Right lobe of liver (tissue), 6 donors: ENCODE measurements around the gene TROAP. TPM values are rescaled to one million over a fixed set of nuclear protein-coding genes. Genes with fewer than 3 reads are reported as not detected.

Source experiments
- ATAC-seq, 4 donors: fragments of 200-7000 bp; cut with Tn5 transposase; one replicate each; pipeline ENCODE4 v1.9.1; 2020; ENCODE audit warnings: mild to moderate bottlenecking in 4 of 4, moderate library complexity in 4 of 4
- DNase-seq, 3 donors: peaks; one replicate each; pipeline ENCODE4 v3.0.0-alpha.2; 2020
- H3K27ac ChIP-seq, 3 donors: fragments of 200-600 bp; one replicate each; pipeline ENCODE4 v1.8.0; 2022
- H3K27me3 ChIP-seq, 2 donors: fragments of 200-600 bp; one replicate each; pipeline ENCODE4 v1.8.0; 2022
- H3K36me3 ChIP-seq, 4 donors: fragments of 200-600 bp; sonication (generic) in 1 of 4; one replicate each; pipeline versions ENCODE4 v1.5.1 to v1.8.0; 2017 to 2022; ENCODE audit warnings: control low read depth in 1 of 4
- H3K4me1 ChIP-seq, 4 donors: fragments of 200-600 bp; sonication (generic) in 1 of 4; one replicate each; pipeline versions ENCODE4 v1.5.1 to v1.8.0; 2017 to 2022; ENCODE audit warnings: control low read depth in 1 of 4
- H3K4me3 ChIP-seq, 3 donors: fragments of 200-600 bp; one replicate each; pipeline ENCODE4 v1.8.0; 2022
- H3K9me3 ChIP-seq, 4 donors: fragments of 200-600 bp; sonication (generic) in 1 of 4; one replicate each; pipeline versions ENCODE4 v1.5.1 to v1.8.0; 2017 to 2022; ENCODE audit warnings: control low read depth in 1 of 4
- POLR2A ChIP-seq: fragments of 450-650 bp; IDR thresholded peaks from one replicate; pipeline ENCODE4 v1.6.1; 2017; ENCODE audit warnings: antibody characterized with exemption, mild to moderate bottlenecking
- WGBS: methylation state at CpG from one replicate; pipeline ENCODE4 v1.1.6; 2018; ENCODE audit warnings: low coverage, low lambda C conversion rate; ENCODE audit not compliant: insufficient coverage; ENCODE audit errors: missing lambda C conversion rate; 5-methylcytosine and 5-hydroxymethylcytosine counted together
- intact Hi-C, 2 donors: fragments of 100-400 bp; cut with DNase I; formaldehyde crosslinking; loops; one replicate each; pipeline versions ENCODE4 v1.11.2 to v1.14.1; 2022
- total RNA-seq, 6 experiments: library from RNA; depleted of rRNA in 2 of 6; stranded (reverse); fragments of >200 nt in 2 of 6; fragmentation: NEBNext Ultra II Directional in 3 of 6; extraction: Animal tissue kit (Norgen Biotek cat#: 25700) in 3 of 6; gene quantifications; one replicate each; pipeline versions ENCODE4 v1.1.0 to v1.2.4, GENCODE V29; 2016 to 2023
- TF ChIP-seq, protein P1 (sequence below), 4 donors: fragments of 200-600 bp in 3 of 4; fragments of 450-650 bp in 1 of 4; IDR thresholded peaks; one replicate each; pipeline versions ENCODE4 v1.5.1 to v1.8.0; 2016 to 2022; ENCODE audit warnings: antibody characterized with exemption in 4 of 4, mild to moderate bottlenecking in 2 of 4
- donor health status: DM: no; HTN: yes; CAD: no.
- donor health status: DM: no; HTN: no; CAD: no.
- donor health status: DM: no; HTN: no; CAD: no.
- donor health status: DM: no; HTN: yes; CAD: no.
- donor health status: DM: no; HTN: yes; CAD: no.

The TROAP gene
- total RNA-seq, 6 experiments from 2014 or later, result 0.24 to 2.6 (median 0.93) TPM

GRCh38 chr12:49362077-49362476 is 39.0 kb downstream of the TROAP start:
- Histone ChIP-seq H3K36me3 (no peaks in the 10 kb centered on the region), H3K27ac (no peak overlapping the region), H3K4me1 (peaks cover 0 to 8% (median 0%) of the 10 kb centered on the region in 4 donors), H3K9me3 (no peaks in the 10 kb centered on the region), H3K4me3 (no peak overlapping the region), H3K27me3 (no peaks in the 10 kb centered on the region)
- WGBS, result 88% methylated on average over 1 of the region's 1 CpG
- DNase-seq (no peak), ATAC-seq (no peak)
- TF ChIP-seq, protein P1, sequence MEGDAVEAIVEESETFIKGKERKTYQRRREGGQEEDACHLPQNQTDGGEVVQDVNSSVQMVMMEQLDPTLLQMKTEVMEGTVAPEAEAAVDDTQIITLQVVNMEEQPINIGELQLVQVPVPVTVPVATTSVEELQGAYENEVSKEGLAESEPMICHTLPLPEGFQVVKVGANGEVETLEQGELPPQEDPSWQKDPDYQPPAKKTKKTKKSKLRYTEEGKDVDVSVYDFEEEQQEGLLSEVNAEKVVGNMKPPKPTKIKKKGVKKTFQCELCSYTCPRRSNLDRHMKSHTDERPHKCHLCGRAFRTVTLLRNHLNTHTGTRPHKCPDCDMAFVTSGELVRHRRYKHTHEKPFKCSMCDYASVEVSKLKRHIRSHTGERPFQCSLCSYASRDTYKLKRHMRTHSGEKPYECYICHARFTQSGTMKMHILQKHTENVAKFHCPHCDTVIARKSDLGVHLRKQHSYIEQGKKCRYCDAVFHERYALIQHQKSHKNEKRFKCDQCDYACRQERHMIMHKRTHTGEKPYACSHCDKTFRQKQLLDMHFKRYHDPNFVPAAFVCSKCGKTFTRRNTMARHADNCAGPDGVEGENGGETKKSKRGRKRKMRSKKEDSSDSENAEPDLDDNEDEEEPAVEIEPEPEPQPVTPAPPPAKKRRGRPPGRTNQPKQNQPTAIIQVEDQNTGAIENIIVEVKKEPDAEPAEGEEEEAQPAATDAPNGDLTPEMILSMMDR (IDR thresholded peaks at IDR 0.05), result no peak
- no peak for TF ChIP-seq POLR2A
- intact Hi-C loops, result loop anchor here in 1 of 2 donors (10.0 kb wide), 1 partner anchor 153 kb away; no protein-coding TSS in a partner anchor

GRCh38 chr12:49364989-49365388 is 41.9 kb downstream of the TROAP start:
- H3K27me3 ChIP-seq, result no peaks in the 10 kb centered on the region
- no peak for ATAC-seq
- intact Hi-C loops, result loop anchor here in 1 of 2 donors (10.0 kb wide), 1 partner anchor 150 kb away; no protein-coding TSS in a partner anchor

GRCh38 chr12:49365542-49365941 is 42.5 kb downstream of the TROAP start:
- ATAC-seq (no peak), DNase-seq (no peak)
- H3K27ac ChIP-seq, result no peak overlapping the region
- H3K27me3 ChIP-seq, result no peaks in the 10 kb centered on the region
- no peaks in the 10 kb centered on the region for H3K9me3 ChIP-seq
- intact Hi-C loops, result loop anchor here in 1 of 2 donors (10.0 kb wide), 1 partner anchor 149 kb away; no protein-coding TSS in a partner anchor
- no peak overlapping the region for H3K4me3 ChIP-seq
- 80% methylated on average over 5 of the region's 5 CpGs for WGBS
- H3K36me3 ChIP-seq, result no peaks in the 10 kb centered on the region
- H3K4me1 ChIP-seq, result peaks cover 0 to 8% (median 0%) of the 10 kb centered on the region in 4 donors
- TF ChIP-seq, protein P1 (IDR thresholded peaks at IDR 0.05), result no peak
- no peak for TF ChIP-seq POLR2A

More at GRCh38 chr12:49364989-49365388, 41.9 kb downstream of the TROAP start:
- Histone ChIP-seq H3K4me1 (peaks cover 0 to 8% (median 0%) of the 10 kb centered on the region in 4 donors), H3K9me3 (no peaks in the 10 kb centered on the region), H3K27ac (no peak overlapping the region), H3K36me3 (no peaks in the 10 kb centered on the region), H3K4me3 (no peak overlapping the region)
- 100% methylated on average over 1 of the region's 1 CpG for WGBS
- DNase-seq, result no peak
- TF ChIP-seq, protein P1 (IDR thresholded peaks at IDR 0.05), result no peak
- TF ChIP-seq POLR2A, result no peak

DNA sequence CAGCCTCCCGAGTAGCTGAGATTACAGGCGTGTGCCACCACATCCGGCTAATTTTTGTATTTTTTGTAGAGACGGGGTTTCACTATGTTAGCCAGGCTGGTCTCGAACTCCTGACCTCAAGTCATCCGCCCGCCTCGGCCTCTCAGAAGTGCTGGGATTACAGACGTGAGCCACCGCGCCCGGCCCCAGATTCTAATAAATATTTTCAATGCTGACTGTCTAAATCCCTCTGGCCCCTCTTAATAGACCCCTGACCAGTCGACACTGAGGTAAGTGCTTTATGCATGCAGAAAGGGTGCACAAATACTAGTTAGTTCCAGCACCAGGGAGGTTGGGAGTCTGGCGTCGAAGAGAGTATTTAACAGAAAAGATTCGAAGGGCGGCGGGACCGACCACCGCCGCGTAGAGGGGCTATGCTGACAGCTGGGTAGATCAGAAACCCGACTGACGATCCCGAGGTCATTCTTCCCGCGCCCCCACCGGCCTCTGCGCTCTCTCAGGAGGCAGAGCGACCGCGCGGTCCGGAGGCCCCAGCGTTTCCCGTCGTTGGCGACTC is 43.1 kb downstream of the TROAP start:
- Histone ChIP-seq H3K9me3 (no peaks in the 10 kb centered on the region), H3K4me3 (peak overlapping the region; percentile 59 to 93 (median 73)), H3K27ac (peak overlapping the region; percentile 78 to 85 (median 80)), H3K27me3 (no peaks in the 10 kb centered on the region), H3K4me1 (peaks cover 0 to 8% (median 0%) of the 10 kb centered on the region in 4 donors), H3K36me3 (no peaks in the 10 kb centered on the region)
- ATAC-seq (peak in 2 of 4 donors; percentile 23 to 25), DNase-seq (no peak)
- intact Hi-C loops, result loop anchor here in 1 of 2 donors (10.0 kb wide), 1 partner anchor 149 kb away; no protein-coding TSS in a partner anchor
- WGBS, result 16% methylated on average over 20 of the region's 38 CpGs
- no peak for TF ChIP-seq POLR2A
- TF ChIP-seq, protein P1 (IDR thresholded peaks at IDR 0.05), result no peak
